ENCODE results near the gene BCR.
A peak's percentile ranks its signal among the peaks of the same experiment; 100 is the strongest.

BCR gene

GRCh38 chr22:23202812-23203451 is 22.6 kb downstream of the BCR start:
- no peak for DNase-seq

GRCh38 chr22:23203452-23204124 is 23.3 kb downstream of the BCR start:
- DNase-seq = no peak

DNA sequence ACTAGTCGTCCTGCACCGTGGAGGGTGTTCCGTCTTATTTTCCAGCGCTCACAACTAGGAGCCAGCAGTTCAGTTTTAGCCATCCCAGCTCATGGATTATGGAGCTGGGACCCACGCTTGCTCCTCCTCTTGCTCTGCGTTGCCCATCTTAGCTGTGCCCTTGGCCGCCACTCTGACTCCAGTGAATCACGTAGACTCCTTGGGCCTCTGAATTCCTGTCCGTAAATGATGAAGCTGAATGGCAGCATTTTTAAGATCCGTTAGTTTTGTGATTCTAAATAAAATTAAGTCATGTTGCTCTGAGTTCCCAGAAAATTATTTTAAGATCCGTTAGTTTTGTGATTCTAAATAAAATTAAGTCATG is 23.8 kb downstream of the BCR start:
- DNase-seq = no peak

- peak; percentile 19 for DNase-seq
Measured at GRCh38 chr22:23204541-23205157, 24.3 kb downstream of the BCR start.

GRCh38 chr22:23205339-23206049 is 25.2 kb downstream of the BCR start:
- no peak for DNase-seq

DNA sequence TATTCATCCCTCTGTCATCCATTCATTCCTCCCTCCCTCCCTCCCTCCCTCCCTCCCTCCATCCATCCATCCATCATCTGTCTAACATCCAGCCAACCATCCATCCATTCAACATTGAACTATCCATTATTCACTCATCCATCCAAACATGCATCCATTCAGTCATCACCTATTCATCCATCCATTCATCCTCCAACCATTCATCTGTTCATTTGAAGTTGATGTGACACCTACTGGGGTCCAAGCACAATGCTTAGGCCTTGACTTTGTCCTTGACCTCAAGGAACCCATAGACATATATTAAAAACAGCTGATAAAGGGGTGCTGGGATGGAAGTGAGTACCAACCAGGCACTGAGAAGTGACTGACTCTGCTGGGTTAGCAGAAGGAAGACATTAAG is 26.6 kb downstream of the BCR start:
- no peak for DNase-seq

GRCh38 chr22:23207729-23208393 is 27.6 kb downstream of the BCR start:
- peak; percentile 51 for DNase-seq

DNA sequence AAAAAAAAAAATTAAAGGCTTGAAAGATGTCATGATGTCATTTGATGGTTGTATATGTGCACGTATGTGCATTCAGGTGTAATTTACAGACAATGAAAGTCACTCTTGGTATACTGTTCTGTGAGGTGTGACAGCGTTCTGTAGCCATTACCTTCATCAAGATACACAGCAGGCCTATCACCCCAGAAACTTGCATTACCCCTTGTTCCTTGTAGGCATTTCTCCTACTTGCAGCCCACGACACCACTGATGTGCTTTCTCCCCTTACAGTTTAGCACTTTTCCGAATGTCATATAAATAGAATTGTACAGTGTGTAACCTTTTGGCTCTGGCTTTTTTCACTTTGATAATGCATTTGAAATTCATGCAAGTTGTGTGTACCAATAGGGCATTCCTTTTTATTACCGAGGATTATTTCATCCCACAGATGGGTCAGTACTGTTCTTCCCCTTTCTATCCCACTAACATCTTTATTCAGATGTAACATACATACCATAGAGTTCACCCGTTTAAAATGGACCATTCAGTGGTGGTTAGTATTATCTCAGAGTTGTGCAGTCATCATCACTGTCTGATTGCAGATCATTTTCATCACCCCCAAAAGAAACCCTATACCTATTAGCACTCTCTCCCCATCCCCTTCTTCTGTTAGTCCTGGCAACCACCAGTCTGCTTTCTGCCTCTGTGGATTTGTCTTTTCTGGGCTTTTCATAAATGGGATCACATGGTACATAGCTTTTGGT is 30.3 kb downstream of the BCR start:
- DNase-seq = no peak

GRCh38 chr22:23211622-23212021 is 31.3 kb downstream of the BCR start:
- no peak for DNase-seq

- no peak for DNase-seq
Measured at GRCh38 chr22:23212061-23213021, 32.0 kb downstream of the BCR start.

- no peak for DNase-seq
Measured at GRCh38 chr22:23213022-23213555, 32.8 kb downstream of the BCR start.

GRCh38 chr22:23213581-23214334 is 33.4 kb downstream of the BCR start:
- DNase-seq = no peak

DNA sequence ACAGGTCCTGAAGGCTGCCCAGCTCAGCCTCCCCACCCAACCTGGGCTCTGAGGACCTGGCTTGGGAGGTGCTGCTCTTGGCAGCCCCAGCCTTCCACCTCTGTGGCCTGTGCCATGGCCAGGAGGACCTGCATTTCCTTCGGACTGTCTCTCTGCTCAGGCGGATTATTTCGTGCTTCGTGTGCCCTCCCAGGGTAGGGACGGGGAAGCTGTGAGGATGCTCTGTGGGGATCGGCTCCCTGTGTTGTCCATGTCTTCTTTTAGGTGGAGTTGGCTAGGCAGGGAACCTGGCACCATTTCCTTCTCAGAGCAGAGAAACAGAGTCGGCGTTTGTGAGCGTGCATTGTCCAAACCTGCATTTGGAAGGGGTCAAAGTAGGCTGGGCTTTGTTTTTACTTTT is 34.1 kb downstream of the BCR start:
- no peak for DNase-seq

DNA sequence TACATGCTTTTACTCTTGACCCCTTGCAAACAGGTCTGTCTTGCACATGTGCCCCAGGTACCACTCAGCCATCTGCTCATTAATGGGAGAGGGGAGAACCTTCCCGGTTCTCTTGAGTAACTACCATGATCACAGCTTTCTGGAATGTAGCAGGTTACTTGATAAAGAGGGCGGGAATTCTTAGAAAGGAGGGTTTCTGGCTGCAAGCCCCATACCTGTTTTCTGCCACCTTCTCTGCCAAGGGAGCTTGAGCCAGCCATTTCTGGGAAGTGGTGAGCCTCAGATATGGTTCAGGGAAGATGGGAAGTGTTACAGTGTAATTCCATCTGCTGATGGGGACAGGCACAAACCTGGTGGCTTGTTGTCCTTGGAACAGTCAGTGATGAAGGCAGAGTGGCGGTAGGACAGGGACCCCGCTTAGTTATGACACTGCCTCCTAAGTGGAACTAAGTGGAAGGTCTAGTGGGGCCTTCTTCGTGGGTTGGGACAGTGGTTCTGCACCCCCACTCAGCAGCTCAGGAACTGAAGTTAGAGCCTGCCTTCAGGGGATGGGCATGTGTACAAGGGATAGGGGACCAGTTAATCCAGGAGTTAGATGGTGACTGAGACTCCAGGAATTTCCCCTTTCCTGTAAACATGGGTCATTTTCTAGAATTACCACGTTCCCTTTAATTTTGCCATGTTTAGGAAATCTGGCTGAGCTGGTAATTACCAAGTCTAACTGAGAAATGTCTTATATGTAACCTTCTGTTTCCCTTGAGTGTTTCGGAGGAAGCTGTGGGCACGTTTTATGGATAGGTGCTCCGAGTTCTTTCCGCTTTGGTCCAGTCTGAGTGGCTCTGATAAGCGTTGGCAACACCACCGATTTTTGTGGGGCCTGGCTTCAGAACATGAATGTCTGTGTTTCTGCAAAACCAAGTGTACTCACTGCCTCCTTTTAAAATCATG is 35.3 kb downstream of the BCR start:
- no peak for DNase-seq

DNA sequence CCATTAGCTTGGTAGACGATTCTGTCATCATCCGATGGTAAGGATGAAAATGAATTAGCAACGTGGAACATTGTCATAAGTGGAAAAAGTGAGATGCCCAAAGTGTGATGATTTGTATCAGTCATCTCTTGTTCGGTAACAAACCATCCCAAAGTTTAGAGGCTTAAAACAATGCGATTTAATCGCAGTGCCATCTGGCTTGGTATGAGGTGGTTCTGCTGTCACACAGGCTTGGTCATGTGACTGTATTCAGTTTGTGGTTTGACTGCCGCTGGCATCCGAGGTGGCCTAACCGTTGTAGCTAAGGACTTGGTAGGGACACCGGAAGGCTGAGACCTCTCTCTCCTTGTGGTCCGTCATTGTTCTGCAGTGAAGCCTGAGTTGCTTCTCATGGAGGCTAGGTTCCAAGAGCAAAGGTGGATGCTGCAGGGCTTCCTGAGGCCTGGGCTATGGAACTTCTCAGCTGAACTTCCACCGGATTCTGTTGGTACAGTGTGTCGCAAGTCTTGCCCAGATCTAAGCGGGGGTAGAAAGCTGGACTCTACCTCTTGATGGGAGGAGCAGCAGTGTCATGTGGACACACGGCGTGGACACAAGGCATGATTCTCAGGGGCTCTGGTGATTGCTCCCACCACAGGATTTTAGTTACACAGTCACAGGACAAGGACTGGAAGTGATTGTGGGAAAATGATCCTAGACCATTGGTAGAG is 36.3 kb downstream of the BCR start:
- no peak for DNase-seq

DNA sequence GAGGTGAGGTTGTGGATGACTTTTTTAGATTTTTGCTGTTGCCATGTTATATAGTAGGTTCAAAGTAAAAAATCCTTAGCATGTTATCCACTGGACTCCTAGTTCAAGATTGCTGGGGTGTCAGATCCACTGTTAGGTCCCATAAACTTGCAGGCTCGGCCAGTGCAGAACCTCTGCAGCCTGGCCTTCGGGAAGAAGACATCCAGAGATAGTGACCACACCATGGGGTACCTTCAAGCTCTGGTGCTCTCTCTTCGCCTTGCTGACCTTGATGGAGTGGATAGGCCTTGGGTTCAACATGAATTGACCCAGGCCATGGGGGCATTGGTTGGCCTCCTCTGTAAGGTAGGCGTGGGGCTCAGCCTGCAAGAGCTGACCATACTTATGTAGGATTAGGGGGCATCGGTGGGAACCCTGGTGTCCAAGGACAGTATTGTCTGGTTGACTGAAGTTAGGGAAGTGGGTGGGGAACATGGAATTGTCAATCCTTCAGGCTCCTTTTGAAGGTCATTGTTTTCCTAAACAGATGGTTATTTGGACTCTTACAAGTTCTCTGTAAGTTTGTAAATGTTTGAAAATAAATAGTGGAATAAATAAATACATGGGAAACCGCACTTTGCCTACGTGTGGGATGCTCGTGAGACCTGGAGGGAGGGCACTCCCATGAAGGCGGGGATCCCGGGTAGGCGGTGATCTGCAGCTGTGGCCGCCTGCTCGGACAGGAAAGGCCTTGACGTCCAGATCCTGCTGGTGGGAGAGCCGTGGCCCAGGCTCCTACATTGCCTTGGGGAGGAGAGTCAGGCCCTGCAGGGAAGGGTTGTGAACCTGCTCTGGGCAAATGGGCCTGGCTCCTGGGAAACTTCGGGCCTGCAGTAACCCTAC is 37.1 kb downstream of the BCR start:
- no peak for DNase-seq

Measured in NCI-H1694 (cell line).